ENCODE measurements around the gene RELL2. TPM values are rescaled to one million over a fixed set of nuclear protein-coding genes. Genes with fewer than 3 reads are reported as not detected.
A peak's percentile ranks its signal among the peaks of the same experiment; 100 is the strongest.

Gene RELL2
- total and polyA plus RNA-seq, 7 donors, result 0.99 to 10.5 (median 2.5) TPM

DNA sequence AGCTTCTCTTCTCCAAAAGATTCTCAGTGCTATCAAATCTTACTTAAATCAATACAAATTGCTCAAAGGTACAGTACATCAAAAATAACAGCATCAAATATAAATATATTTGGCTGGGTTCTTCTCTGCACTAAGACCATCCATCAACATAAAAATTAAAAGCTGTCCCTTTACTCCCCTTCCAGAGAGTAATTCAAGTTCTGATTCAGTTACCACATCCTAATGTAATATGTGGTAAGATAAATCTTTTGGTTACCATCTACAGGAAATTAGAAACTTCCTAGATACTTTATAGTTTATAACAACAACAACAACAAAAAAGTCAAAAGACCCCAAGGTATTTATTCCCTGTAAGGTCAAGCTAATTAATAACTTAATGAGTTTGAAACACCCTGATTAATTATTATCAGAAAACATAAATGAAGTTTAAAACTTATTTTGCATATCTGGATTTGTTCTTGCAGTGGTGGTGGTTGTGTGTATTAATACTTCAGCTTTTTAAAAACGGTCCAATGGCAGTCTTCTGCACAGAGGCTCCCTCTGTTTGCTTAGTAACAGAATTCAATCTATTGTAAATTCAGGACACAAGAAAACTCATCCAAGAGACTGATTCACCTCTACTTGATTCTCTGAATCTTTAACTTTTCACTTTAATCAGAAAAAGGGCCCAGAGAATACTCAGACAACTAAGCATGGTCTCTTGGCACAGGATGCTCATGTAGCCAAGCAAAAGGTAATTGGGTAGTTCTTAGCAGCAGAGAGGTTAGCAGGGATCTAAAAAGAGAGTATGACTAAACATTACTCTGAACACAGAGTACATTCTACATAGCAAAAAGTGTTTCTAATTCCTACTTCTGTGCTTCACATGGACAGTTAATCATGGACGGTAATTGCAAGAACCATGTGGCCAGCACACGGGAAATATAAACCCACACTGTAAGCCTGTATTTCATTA lies 38.1 kb upstream of the RELL2 start:
- TF ChIP-seq POLR2A (IDR thresholded peaks at IDR 0.05) (no peak), EP300 (IDR thresholded peaks at IDR 0.05) (no peak), POLR2AphosphoS5 (IDR thresholded peaks at IDR 0.05) (no peak)
- TF ChIP-seq, protein P1, sequence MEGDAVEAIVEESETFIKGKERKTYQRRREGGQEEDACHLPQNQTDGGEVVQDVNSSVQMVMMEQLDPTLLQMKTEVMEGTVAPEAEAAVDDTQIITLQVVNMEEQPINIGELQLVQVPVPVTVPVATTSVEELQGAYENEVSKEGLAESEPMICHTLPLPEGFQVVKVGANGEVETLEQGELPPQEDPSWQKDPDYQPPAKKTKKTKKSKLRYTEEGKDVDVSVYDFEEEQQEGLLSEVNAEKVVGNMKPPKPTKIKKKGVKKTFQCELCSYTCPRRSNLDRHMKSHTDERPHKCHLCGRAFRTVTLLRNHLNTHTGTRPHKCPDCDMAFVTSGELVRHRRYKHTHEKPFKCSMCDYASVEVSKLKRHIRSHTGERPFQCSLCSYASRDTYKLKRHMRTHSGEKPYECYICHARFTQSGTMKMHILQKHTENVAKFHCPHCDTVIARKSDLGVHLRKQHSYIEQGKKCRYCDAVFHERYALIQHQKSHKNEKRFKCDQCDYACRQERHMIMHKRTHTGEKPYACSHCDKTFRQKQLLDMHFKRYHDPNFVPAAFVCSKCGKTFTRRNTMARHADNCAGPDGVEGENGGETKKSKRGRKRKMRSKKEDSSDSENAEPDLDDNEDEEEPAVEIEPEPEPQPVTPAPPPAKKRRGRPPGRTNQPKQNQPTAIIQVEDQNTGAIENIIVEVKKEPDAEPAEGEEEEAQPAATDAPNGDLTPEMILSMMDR (IDR thresholded peaks at IDR 0.05), result no peak
- H3K36me3 ChIP-seq, result no peaks in the 10 kb centered on the region
- H3K27ac ChIP-seq, result peak overlapping the region in 1 of 4 donors; percentile 2
- no peaks in the 10 kb centered on the region for H3K9me3 ChIP-seq
- intact Hi-C loops (cut with DNase I), result no loop called here
- no peak overlapping the region for H3K4me3 ChIP-seq
- H3K4me1 ChIP-seq, result peaks cover 0 to 11% (median 1%) of the 10 kb centered on the region in 4 donors
- no peak for DNase-seq
- H3K27me3 ChIP-seq, result no peaks in the 10 kb centered on the region
- 72 to 77% methylated on average over 3 of the region's 3 CpGs for WGBS, 2 donors

DNA sequence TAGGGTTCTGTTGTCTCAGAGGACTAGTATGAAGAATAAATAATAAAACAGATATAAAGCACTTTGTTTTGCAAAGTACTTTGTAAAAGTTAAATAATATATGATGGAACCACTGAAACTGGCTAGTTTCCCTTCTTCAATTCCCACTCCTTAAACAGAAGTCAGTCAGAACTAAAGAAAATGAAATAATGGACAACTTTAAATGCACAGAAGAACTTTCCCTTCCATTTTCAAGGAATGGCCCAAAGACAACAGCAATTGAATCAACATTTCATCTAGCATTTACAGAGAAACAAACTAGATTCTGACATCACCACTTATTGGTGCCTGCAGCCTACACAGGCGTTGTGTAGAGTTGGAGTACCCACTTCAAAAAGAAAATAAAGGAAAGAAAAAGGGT lies 34.2 kb upstream of the RELL2 start:
- Histone ChIP-seq H3K27me3 (no peaks in the 10 kb centered on the region), H3K36me3 (no peaks in the 10 kb centered on the region), H3K4me3 (no peak overlapping the region), H3K27ac (no peak overlapping the region), H3K9me3 (no peaks in the 10 kb centered on the region), H3K4me1 (peaks cover 0 to 20% (median 5%) of the 10 kb centered on the region in 4 donors)
- intact Hi-C loops (cut with DNase I), result no loop called here
- TF ChIP-seq POLR2AphosphoS5 (IDR thresholded peaks at IDR 0.05) (no peak), POLR2A (IDR thresholded peaks at IDR 0.05) (no peak), EP300 (IDR thresholded peaks at IDR 0.05) (no peak)
- TF ChIP-seq, protein P1 (IDR thresholded peaks at IDR 0.05), result no peak
- 73 to 97% methylated on average over 1 of the region's 1 CpG for WGBS, 2 donors
- DNase-seq, result no peak

DNA sequence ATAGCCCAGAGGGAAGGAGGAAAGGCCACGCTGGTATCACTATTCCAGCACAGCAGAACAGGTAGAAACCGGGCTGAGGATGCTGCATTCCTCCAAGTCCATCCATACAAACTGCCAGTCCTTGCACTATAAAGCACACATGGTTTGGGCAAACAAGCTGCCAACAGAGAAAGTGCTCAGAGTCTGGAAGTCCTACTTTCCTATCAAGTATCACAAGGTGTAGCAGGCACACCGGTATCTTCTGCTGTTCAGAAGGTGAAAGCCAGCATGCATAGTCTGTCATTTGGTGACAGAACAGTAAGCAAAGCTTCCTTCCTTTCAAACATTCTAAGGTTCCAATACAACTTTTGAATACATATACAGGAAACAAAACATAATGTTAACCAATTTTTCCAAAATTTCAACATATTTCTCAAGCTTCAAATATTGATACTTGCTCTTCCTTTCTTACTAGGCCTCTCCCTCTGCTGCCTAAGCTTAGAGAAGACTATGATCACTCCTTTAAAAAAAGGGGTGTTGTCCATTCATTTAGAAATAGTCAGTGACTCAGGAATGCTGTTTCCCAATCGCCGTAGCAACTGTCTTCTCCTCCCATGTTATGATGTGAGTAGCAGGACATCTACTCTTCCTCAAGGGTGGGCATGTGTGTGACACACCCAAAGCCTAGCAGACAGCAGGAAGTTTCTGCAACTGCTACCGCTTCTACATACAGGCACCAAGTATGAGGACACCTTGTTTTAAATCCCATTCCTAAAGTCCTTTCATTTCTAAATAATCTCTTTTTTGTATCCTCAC lies 32.7 kb upstream of the RELL2 start:
- peaks cover 0 to 15% (median 5%) of the 10 kb centered on the region in 4 donors for H3K4me1 ChIP-seq
- intact Hi-C loops (cut with DNase I), result no loop called here
- no peaks in the 10 kb centered on the region for H3K36me3 ChIP-seq
- 43 to 49% methylated on average over 6 of the region's 6 CpGs for WGBS, 2 donors
- H3K27me3 ChIP-seq, result no peaks in the 10 kb centered on the region
- peak overlapping the region; percentile 27 to 69 (median 32) for H3K27ac ChIP-seq
- peak; percentile 83 for DNase-seq
- H3K4me3 ChIP-seq, result no peak overlapping the region
- no peaks in the 10 kb centered on the region for H3K9me3 ChIP-seq
- TF ChIP-seq POLR2A (IDR thresholded peaks at IDR 0.05) (no peak), POLR2AphosphoS5 (IDR thresholded peaks at IDR 0.05) (peak in 1 of 4 donors; percentile 53)

DNA sequence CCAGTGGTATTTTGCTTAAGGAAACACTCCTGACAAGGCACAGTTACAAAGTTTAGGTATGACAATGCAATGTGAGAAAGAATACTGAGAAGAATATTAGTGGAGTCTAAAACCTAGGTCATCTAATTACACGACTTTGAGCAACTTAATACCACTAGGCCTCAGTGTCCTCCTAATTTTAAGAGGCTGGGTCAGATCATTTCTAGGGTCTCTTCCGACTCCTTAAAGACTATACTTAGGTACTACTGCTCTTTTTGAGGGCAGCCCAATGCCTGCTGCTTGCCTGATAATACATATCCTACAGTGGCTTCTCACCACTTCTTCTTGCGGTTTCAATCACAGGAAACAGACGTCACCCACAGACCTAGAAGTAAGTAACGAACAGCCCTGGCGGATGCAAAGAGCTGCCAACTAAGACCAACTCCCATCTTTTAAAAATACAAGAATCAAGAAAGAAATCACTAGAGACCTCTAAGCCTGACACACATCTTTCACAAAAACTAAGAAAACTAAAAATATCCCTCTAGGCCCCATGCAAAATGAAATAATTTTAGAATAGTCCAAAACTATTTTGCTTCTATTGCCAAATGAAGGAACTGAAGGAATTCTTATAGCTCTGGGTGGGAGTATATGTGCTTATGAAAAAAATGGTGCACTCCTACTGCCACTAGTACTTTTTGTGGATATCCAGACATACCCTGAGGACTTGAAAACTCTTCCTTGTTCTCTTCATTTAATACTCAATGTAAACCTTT lies 31.1 kb upstream of the RELL2 start:
- WGBS, 2 donors, result 37 to 80% methylated on average over 6 of the region's 6 CpGs
- intact Hi-C loops (cut with DNase I), result no loop called here
- Histone ChIP-seq H3K36me3 (no peaks in the 10 kb centered on the region), H3K27ac (peak overlapping the region in 3 of 4 donors; percentile 22 to 69 (median 55)), H3K27me3 (no peaks in the 10 kb centered on the region), H3K4me1 (peaks cover 0 to 12% (median 5%) of the 10 kb centered on the region in 4 donors), H3K9me3 (no peaks in the 10 kb centered on the region), H3K4me3 (no peak overlapping the region)
- peak in 1 of 4 donors; percentile 38 for TF ChIP-seq POLR2AphosphoS5 (IDR thresholded peaks at IDR 0.05)
- TF ChIP-seq, protein P1 (IDR thresholded peaks at IDR 0.05), result no peak
- peak; percentile 72 for DNase-seq

Measured in sigmoid colon (tissue), 7 donors.